ENCODE results near the gene FBXL20. TPM values are rescaled to one million over a fixed set of nuclear protein-coding genes. Genes with fewer than 3 reads are reported as not detected.

FBXL20 gene
- total RNA-seq, 1 donor from 2014 or later = 16.7 TPM

DNA sequence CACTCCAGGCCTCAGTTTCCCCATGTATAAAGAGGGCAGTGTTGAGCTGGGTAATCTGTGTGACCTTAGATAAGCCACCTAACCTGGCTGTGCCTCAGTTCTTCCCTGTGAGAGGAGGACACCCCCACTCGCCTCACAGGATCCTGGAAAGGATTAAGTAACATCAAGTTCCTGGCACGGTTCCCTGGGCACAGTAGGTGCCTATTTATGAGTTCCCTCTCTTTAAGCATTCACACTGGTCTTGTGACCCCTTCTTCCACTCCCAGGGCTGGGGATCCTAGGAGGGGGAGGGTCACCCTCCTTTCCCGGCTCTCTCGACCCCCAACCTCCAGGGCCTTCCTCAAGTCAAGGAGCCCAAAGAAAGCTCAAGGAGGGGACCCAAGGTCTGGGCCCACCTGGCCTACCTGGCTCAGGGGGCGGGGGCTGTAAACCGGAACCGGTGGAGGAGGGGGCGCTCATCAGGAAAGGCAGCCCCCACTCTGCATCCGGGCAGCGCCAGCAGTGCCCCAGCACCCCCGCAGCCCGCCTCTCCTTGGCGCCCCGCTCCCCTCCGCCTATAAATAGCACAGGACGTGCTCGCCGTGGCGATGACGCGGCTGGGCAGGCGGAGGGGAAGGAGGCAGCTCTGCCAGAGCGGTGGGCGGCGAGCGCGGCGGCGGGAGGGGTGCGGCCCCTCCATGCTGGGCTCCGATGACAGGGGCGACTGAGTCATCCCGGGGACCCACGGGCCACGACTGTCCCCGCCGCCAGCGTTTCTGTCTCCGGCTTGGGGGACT, 191.9 kb downstream of the FBXL20 start:
- intact Hi-C loops (cut with micrococcal nuclease) = loop anchor here (1.0 kb wide), 1 partner anchor 9 kb away; the partner anchor contains the start of gene RPL19

DNA sequence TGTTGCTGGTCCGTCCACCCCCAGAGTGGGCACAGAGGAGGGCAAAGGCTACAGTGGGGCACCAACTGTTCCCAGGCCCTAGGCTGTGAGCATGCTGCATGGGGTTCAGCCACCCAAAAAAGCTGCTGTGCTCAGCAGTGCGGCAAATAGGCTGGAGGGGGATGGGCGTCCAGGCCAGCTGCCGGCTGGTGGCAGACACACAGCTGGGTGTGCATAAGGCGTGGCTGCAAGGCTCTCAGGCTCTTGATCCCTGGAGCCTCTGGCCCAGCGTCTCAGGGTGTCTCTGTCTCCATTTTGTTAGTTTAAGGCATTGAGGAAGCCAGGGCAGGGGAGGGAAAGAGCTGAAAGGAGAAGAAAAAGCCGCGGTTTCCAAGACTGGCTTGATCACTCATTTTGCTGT, 192.5 kb downstream of the FBXL20 start:
- intact Hi-C loops (cut with micrococcal nuclease) = loop anchor here (1.0 kb wide), 1 partner anchor 9 kb away; the partner anchor contains the start of gene RPL19

- intact Hi-C loops (cut with micrococcal nuclease) = no loop called here
Observed at GRCh38 chr17:39208136-39208535, 193.3 kb downstream of the FBXL20 start.

- intact Hi-C loops (cut with micrococcal nuclease) = no loop called here
Observed at GRCh38 chr17:39205112-39205526, 196.3 kb downstream of the FBXL20 start.

GRCh38 chr17:39204245-39204644, 197.2 kb downstream of the FBXL20 start:
- intact Hi-C loops (cut with micrococcal nuclease) = no loop called here

Other genes starting within 250 kb of the FBXL20 start
- 1.4 and 1.9 TPM in 2 replicates for gene PLXDC1, start 250.0 kb downstream of the FBXL20 start, total RNA-seq
- gene ARL5C, start 235.5 kb downstream of the FBXL20 start, total RNA-seq = not detected in 2 replicates
- 22.5 and 25.7 TPM in 2 replicates for gene CACNB1, start 204.0 kb downstream of the FBXL20 start, total RNA-seq
- 1,679 and 1,689 TPM in 2 replicates for gene RPL19, start 201.3 kb downstream of the FBXL20 start, total RNA-seq
- gene STAC2, start 175.7 kb downstream of the FBXL20 start, total RNA-seq = not detected in 2 replicates
- gene MED1, start 49.6 kb upstream of the FBXL20 start, total RNA-seq = 63.1 and 63.5 TPM in 2 replicates
- gene CDK12, start 59.9 kb upstream of the FBXL20 start, total RNA-seq = 93.5 and 97.7 TPM in 2 replicates
- not detected in 2 replicates for gene NEUROD2, start 206.3 kb upstream of the FBXL20 start, total RNA-seq
- not detected in 2 replicates for gene PPP1R1B, start 225.3 kb upstream of the FBXL20 start, total RNA-seq
- 68.4 and 70.6 TPM in 2 replicates for gene STARD3, start 235.5 kb upstream of the FBXL20 start, total RNA-seq

All from T-helper 1 cell treated with Interleukin-12 subunit alpha and Interleukin-12 subunit beta and Interleukin-4 antibody, amounts not matched to agents 30 ng/mL and 1 ng/mL, for 36 hours (primary cell).